ENCODE data around the gene USH2A.

The USH2A gene

DNA sequence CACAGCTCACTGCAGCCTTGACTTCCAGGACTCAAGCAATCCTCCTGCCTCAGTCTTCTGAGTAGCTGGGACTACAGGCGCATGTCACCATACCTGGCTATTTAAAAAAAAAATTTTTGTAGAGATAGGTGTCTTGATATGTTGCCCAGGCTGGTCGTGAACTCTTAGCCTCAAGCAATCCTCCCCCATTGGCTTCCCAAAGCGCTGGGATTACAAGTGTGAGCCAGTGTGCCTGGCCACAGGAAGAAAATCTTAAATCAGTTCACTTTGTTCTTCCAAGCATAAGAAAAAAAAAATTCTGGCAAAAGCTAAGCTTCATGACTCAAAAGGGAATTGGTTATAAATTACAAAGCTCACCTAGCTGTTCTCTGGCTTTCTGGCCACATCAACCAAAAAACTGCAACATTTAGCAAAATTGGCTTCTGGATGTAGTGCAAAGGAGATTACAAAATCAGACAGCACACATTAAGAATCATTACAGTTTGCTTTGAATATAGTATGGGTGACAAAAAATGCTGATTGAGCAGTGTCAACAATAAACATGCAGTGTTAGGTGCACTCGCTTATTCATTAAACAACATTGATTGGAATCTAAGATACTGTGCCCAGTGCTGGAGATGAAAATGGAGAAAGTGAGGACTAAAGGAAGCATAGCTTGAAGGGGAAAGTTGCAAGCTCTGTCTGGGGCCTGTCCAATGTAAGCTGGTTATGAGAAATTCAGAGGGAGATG is 779.5 kb downstream of the USH2A start:
- no peak for DNase-seq (ENCODE audit: low read depth in 2 of 2)

DNA sequence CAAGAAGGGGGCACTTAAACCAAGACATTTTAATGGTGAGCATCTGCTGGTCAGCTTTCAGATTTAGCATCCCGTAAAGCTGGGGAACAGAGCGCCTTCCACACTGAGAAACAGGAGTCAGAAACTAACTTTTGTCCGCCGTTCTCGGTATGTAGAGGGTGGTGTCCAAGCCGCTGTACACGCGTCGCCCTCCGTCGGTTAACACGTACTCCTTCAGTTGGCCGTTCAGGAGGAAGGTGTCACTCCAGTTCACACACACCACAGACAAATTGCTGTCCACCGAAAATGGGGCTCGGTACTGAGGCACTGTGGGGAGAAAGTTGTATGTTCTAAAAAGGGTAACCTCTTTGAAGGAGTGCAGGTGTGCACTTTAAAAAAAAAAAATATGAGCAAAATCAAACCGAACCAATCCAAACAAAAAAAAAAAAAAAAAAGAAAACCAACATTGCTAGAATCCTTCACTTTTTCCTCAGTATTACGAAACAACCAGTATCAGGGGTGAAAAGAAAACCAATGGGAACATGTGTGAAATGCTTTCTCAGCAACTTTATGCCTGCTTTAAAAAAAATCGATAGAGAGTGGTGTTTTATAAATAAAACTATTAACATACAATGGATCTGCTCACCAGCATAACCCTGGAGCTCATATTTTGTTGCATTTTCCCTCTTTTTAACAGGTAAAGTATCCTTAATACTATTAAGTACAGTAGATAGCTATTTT is 782.7 kb downstream of the USH2A start:
- no peak for DNase-seq (ENCODE audit: low read depth in 2 of 2)

DNA sequence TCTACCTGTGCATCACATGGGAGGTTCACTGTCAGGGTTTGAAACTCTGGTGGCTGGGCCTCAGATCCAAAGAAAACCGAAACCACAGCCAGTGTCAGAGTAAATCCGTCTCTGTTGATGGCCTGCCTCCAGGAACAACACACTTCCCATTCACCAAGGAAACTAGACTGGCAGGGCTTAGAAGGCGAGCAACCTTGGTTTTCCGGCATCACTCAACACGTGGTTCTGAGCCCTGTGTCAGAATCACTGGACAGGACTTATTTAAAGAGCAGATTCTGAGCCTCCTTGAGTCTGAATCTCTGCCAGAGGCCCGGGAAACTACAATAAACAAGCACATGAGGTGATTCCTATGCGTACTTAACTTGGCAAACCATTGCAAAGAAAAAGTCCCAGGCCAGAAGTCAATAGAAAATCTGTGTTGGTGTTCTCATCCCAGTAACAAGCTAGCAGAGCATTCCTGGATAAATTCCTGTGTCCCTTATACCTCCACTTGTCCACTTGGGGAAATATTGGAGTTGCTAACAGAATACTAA is 786.1 kb downstream of the USH2A start:
- no peak for DNase-seq (ENCODE audit: low read depth in 2 of 2)

DNA sequence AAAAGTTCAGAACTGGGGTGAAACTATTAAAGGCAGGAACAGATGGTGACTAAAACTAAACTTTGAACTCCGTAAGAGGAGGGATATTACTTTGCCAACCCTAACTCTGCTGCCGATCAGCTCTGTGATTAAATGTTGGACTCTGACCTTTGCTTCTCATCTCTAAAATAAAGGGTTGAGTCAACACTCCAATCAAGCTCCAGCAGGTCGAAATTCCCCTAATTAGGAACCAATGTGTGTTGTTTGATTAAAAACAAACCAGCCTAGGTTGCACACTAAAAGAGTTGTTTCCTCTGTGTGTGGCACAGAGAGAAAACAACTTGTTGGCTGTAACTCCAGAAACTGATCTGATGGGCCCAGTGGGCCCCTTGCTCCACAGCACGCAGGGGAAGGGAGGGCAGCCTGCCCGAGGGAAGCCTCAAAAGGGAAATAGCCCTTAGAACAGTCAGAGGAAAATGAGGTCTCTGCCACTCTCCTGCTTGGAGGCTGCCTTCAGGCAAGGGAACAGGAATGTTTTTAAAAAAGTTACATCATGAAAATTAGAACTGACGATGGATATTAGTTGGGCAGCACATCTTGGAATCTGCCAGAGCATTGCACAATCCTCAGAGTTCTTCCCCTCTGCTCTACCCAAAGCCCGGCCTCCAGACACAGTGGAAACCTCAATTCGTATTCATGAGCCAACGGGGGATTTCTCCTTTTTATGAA is 786.8 kb downstream of the USH2A start:
- no peak for DNase-seq (ENCODE audit: low read depth in 2 of 2)

DNA sequence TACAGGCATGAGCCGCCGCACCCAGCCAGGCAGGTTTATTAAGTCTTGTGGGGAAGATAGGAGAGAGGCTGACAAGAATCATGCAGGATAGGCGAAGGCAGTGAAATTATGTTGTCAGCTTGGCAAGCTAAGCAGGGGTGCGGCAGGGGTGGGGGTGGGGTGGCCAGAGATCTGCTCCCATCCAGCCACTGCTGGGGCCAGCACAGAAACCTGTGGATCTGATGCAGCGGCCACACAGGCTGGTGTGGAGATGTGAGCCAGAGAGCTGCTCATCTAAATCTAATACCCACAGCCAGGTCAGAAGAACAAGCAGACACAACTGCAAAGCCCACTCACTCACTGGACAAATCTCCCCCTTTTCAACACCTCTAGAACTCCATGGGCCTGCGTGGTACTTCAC is 787.4 kb downstream of the USH2A start:
- DNase-seq (ENCODE audit: low read depth in 2 of 2) = no peak

DNA sequence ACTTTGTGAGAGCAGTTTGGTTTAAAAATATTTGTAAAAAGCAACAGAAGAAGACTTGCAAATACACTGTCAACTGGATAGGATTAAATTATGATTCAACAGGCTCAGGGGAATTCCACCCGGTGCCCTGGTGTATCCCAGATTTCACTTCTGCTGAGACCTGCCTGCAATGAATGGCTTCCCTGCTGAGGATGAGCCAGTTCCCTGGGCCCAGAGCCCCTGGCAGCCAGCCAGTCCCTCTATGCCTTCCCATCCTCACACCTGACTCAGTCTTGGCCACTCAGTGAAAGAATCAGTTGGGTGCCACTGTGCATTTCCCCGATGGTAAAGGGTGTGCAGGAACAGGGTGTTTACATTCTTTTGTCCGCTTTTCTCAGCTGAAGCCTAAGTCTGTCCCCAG is 791.8 kb downstream of the USH2A start:
- DNase-seq (ENCODE audit: low read depth in 2 of 2) = no peak

DNA sequence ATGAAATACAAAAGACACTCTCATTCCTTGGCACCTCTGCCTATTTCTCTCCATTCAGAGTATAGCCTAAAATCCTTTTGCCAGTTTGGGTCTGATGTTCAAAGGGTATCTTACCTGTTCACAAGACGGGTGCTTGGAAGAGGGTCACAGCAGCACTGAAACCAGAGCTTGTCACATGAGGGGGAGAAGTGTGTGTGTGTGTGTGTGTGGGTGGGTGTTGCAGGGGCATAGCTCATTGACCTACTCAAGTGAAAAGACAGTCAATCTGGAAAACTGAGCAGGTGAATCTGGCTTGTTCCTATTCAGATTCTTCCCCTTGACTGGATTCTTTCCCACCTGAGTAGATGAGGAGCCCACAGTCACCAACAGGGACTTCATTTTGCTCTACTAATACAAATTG is 792.2 kb downstream of the USH2A start:
- no peak for DNase-seq (ENCODE audit: low read depth in 2 of 2)

DNA sequence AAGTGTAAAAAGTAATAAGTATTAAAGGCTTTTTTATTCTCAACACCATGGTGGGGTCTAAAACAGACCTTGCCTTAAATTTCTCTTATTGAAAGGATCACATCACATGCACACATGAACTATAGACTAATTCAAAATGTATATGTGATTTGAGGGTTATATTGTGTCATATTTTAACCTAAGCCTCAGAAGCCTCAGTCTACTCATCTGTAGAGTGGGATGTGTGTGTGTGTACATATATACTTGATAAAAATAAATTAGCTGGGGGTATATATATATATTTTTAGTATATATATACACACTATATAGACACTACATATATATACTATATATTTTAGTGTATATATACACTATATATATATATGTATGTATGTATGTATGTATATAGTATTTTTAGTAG is 797.3 kb downstream of the USH2A start:
- no peak for DNase-seq (ENCODE audit: low read depth in 2 of 2)

DNA sequence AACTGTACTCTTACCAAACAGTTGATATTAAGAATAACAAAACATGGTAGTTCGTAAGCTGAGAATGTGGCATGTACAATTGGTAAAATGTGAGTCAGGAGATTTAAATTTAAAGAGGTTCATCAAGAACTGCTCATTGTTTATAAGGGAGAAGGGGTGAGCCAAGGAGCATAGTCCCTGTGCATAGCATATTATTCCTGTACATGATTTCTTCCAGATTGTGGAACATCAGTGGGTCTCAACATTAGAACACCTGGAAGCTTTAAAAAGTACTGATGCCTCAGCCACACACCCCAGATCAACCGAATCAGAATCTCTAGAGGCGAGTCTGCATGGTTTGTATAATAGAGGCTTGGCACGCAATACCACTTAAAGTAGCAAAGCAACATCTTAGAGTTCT is 800.1 kb downstream of the USH2A start:
- DNase-seq (ENCODE audit: low read depth in 2 of 2) = no peak

DNA sequence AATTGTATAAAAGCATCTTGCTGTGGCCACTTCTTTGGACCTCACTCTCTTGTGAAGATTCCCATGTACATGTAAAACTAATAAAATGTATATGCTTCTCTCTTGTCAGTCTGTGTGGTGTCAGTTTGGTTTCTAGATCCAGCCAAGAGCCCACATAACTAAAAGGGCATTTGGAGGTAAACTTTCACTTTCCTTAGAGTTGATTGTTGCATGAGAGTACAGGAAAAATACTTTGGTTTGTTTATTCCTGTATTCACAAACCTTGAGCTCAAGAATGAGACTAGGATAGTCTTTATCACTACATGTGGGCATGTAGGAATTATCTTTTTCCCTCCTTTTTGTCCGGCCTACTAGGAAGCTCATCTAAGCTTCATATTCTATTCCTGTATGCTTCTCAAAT is 805.3 kb downstream of the USH2A start:
- no peak for DNase-seq (ENCODE audit: low read depth in 2 of 2)

DNA sequence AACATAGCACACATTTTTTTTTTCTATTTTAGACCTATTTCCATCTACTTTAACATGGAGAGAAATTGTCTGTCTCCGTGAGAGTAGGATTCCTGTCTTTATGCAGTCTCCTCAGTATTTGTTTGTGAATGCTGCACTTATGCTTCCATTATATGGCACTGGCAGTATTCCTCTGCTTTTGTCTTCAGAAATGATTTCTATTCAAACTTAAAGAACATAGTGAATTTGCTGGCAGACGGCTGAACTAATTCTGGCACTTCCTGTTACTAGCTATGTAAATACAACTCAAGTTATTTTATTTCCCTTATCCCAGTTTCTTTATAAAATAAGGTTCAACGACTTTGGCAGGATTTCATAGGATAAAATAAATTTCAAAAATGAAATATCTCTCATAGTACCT is 810.9 kb downstream of the USH2A start:
- no peak for DNase-seq (ENCODE audit: low read depth in 2 of 2)

DNA sequence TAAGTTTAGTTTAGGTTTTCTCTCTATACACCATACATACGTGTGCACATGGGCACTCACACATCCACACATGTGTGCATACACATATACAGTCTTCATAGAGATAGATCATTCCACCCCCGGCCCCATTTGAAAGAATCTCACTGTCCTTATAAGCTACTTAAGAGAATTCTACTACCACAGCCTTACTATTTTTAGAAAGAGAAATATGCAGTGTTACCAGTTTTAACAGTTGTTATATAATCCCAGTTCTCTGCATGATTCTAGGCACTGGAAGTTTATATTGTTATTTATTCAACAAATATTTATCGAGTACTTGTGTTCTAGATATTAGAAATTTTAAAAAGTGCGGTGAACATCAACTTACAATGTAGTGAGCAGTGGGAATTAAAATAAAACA is 814.6 kb downstream of the USH2A start:
- no peak for DNase-seq (ENCODE audit: low read depth in 2 of 2)

DNA sequence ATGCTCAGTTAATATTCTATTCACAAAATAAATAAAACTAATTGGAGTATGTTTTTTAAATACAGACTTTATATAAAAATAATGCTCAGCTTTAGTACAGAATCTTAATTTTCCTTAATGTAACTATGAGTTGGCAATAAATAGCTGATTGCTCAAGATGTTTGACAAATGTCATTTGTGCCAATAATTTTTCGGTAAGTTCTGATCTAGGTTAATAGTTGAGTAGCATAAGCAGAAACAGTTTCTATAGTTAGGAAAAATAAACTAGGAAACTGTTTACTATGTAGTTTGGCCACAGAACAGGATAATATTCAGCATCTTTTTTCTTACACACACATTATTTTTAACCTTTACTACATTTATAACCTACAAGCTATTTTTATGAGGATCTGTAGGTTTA is 815.8 kb downstream of the USH2A start:
- DNase-seq (ENCODE audit: low read depth in 2 of 2) = no peak

DNA sequence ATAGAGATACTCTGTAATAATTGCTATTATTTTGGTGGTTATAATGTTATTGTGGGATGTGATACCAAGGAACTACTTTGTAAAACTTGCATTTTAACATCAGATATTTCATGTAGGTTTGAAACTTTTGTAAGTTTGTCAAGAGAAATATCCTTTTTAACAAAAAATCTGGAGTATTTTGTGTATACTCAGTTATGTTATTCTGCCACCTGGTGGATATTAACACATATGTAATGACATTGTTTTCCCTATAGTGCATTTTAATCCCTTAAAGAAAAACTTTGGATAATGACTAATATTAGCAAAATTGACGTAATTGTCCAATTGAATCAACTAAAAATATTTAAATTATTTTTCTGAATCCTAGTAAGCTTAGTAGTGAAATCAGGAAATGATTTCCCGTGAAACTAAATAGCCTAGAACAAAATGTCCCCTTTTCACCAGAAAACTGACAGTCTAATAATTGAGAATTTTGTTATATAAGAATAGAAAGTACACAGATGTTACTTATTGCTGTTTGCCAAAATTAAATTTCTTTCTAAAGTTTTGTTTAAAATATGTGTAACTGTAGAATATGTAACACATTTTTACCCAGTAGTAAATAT is 816.6 kb downstream of the USH2A start:
- DNase-seq (ENCODE audit: low read depth in 2 of 2) = no peak

DNA sequence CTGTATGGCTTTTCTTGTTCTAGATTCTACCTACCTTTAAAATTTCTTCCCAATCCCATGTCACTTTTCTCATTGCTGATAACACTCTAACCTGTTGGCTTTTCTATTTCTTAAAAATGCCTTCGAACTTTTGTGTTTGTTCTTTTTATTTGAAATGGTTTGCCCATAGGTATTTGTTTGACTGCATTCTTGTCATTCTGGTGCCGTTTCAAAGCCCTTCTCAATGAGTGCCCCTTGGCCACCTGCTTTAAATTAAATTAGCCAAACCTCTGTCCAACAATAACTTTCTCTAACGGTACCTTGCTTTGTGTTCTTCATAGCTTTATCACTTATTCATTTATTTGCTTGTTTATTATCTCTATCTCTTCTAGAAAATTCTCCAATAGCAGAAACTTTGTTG is 817.2 kb downstream of the USH2A start:
- DNase-seq (ENCODE audit: low read depth in 2 of 2) = no peak

DNA sequence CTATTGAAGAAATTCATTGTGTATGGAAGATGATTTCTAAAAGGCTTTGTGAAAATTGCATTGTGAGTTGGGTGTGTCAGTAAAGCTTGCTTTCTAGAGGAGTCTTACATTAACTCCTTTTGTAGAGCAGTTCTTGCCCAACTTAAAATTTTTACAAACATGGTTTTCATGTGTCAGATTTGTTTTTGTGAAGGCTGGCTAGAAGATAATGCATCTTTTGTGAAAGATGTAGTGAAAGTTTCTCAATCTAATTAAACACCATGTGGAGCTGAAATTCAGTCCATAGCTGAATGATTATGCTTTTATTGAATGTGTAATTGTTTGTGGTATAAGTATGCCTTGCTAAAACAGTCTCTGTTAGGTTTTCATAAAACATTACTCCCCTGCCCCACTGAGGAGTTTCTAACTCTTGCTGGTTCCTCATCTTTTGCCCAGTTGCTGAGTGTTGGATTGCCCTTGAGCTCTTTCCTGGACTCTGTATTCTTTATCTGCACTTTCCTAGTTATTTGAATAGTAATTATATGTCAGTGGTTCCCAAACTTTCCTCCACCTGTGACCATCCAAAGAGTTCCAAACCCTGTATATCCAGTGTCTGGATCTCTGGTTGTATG is 818.1 kb downstream of the USH2A start:
- DNase-seq (ENCODE audit: low read depth in 2 of 2) = no peak

DNA sequence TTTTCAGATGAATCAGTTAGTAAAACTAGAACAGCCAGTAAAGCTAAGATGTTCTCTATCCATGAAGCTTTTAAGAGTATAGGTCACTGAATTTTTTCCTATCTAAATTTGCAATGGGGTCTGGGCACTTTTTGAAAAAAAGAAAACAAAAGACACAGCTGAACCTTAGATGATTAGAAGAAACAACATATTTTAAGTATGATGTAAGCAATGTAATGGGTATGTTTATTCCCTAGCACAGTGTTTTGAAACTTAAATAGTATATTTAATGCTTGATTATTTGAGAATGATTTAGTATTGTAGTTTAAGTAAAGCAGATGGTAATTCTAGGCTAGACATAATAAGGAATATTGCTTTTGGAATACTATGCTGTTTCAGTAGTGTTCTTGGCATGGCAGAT is 819.9 kb downstream of the USH2A start:
- no peak for DNase-seq (ENCODE audit: low read depth in 2 of 2)

DNA sequence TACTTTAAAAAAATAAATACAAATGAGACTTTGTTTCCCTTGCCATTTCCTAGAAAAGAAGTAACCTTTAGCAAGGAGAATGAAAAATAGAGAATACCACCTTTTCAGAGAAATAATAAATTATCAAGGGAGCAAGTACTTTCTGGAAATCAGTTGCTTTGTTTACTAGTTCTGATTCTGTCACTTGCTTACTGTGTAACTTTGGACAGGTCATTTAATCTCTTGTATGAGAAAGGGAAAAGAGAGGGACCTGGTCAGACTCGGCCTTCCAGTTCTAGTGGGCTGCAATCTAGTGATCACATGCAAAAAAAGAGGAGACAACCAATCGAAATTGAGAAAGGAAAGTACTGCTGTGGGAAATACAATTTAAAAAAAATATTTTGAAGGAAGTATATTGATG is 822.0 kb downstream of the USH2A start:
- no peak for DNase-seq (ENCODE audit: low read depth in 2 of 2)

DNA sequence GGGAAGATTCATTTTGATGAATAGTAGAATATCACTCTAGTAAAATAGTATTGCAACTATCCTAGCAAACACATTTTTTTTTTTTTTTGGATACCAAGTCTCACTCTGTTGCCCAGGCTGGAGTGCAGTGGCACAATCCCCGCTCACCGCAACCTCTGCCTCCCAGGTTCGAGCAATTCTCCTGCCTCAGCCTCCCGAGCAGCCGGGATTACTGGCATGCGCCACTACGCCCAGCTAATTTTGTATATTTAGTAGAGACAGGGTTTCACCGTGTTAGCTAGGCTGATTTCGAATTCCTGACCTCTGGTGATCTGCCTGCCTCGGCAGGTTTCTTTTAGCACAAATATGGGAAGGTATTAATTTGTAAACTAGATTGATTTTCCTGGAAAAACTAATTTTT is 822.4 kb downstream of the USH2A start:
- DNase-seq (ENCODE audit: low read depth in 2 of 2) = no peak

DNA sequence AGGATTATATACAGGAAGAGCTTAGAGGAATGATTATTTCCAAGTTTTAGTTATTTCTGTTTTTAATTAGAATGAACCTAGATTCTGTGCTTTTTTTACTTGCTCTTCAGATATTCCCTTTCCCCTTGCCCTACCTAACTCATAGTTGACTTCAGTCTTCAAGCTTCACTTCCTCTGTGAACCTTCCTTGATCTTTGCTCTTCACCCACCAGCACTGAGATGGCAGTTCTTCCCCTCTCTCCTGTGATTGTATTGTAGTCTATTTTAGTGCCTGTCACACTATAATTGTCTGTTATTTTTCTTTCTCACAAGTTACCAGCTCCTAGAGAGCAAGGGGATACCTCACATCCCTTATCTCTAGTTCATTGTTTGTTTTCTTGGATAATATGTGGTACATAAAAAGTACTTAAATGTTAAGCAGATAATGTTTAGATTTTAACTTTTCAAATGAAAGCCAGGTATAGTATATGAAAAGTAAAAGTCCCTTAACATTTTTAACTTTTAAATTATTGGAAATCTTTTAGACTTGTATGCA is 822.9 kb downstream of the USH2A start:
- DNase-seq (ENCODE audit: low read depth in 2 of 2) = no peak

DNA sequence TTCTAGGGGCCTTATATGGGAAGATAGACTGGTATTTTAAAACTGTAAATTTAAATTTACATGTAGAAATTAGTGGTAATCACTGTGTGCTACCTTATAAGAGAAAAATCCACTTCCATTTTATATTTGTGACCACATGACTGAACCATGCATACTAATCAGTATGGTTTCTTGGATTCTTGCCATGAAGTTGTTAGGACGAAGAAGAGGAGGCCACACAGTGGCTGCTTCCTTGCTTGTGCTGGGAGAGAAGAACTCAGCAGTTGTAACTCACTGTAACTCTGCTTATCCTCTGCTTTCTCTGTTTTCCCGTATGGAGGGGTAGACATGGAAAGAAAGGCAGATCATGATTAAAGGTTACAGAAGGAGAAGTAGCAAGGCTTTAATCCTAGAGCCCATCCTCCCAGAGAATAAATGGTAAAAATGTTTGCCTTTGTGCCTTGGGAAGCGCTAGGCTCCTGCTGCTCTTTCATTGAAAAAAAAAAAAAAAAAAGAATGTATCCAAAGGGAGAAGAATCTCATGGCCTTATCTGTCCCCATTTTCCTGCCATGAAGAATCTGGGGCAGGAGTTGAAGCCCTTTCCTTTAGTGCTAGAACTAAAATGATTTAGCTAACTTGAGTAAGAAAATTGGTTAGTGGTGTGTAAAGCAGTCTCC is 823.7 kb downstream of the USH2A start:
- DNase-seq (ENCODE audit: low read depth in 2 of 2) = no peak

Measured in activated CD4-positive, alpha-beta T cell treated with anti-CD3 and anti-CD28 coated beads for 24 hours (primary cell).